Mesendoderm (in vitro differentiated cells): ENCODE results near the gene HMGB4.

ENCODE experiments used
- DNase-seq: peaks from one replicate; pipeline ENCODE4 v3.0.0; 2013
- H2AK5ac ChIP-seq: 2 replicates; pipeline ENCODE4 v1.6.1; 2013; ENCODE audit warnings: low read length, inconsistent platforms
- H2BK120ac ChIP-seq: 2 replicates; pipeline ENCODE4 v1.6.1; 2013; ENCODE audit warnings: low read depth, mild to moderate bottlenecking, low read length, moderate library complexity, mixed read lengths
- H2BK15ac ChIP-seq: replicated peaks from 2 replicates; pipeline ENCODE4 v1.6.1; 2013; ENCODE audit warnings: low read depth, mild to moderate bottlenecking, moderate library complexity
- H2BK5ac ChIP-seq: 2 replicates; pipeline ENCODE4 v1.6.1; 2013; ENCODE audit warnings: low read length, inconsistent platforms
- H3K18ac ChIP-seq: 2 replicates; pipeline ENCODE4 v1.6.1; 2013; ENCODE audit warnings: mild to moderate bottlenecking, low read length, mixed read lengths
- H3K23ac ChIP-seq: one replicate; pipeline ENCODE4 v1.6.1; 2013; ENCODE audit warnings: low read length
- H3K27ac ChIP-seq: 2 replicates; pipeline ENCODE4 v1.5.1; 2013; ENCODE audit warnings: low read depth, mild to moderate bottlenecking, inconsistent platforms, low read length, moderate library complexity
- H3K27me3 ChIP-seq: 2 replicates; pipeline ENCODE4 v1.6.1; 2013; ENCODE audit warnings: low read length, control low read depth, mild to moderate bottlenecking, inconsistent platforms; ENCODE audit not compliant: insufficient read depth, poor library complexity
- H3K36me3 ChIP-seq: 2 replicates; pipeline ENCODE4 v1.6.1; 2013; ENCODE audit warnings: low read length, inconsistent platforms; ENCODE audit not compliant: control insufficient read depth, insufficient read depth
- H3K4ac ChIP-seq: one replicate; pipeline ENCODE4 v1.6.1; 2013; ENCODE audit warnings: low read depth, mild to moderate bottlenecking, low read length, moderate library complexity
- H3K4me1 ChIP-seq: 2 replicates; pipeline ENCODE4 v1.6.1; 2013; ENCODE audit warnings: low read depth, low read length, inconsistent platforms; ENCODE audit not compliant: control insufficient read depth
- H3K4me2 ChIP-seq: 2 replicates; pipeline ENCODE4 v1.6.1; 2013; ENCODE audit warnings: low read length
- H3K4me3 ChIP-seq: 2 replicates; pipeline ENCODE4 v1.5.1; 2013; ENCODE audit warnings: mild to moderate bottlenecking, low read length
- H3K56ac ChIP-seq: one replicate; pipeline ENCODE4 v1.6.1; 2013; ENCODE audit warnings: low read length
- H3K79me1 ChIP-seq: 2 replicates; pipeline ENCODE4 v1.6.1; 2013; ENCODE audit warnings: low read length, inconsistent platforms
- H3K79me2 ChIP-seq: 2 replicates; pipeline ENCODE4 v1.6.1; 2013; ENCODE audit warnings: mild to moderate bottlenecking, low read length; ENCODE audit not compliant: control insufficient read depth, insufficient read depth
- H3K9ac ChIP-seq: 2 replicates; pipeline ENCODE4 v1.6.1; 2013; ENCODE audit warnings: low read length, inconsistent platforms
- H4K5ac ChIP-seq: one replicate; pipeline ENCODE4 v1.6.1; 2013; ENCODE audit warnings: low read length
- H4K8ac ChIP-seq: one replicate; pipeline ENCODE4 v1.6.1; 2013; ENCODE audit warnings: low read depth, mild to moderate bottlenecking, control low read depth, low read length, moderate library complexity
- WGBS: extraction: QIAGEN DNeasy Blood & Tissue Kit; methylation state at CpG from one replicate; pipeline ENCODE4 v1.1.7; 2013; ENCODE audit warnings: low lambda C conversion rate, missing lambda C conversion rate; ENCODE audit not compliant: insufficient coverage; ENCODE audit errors: extremely low coverage; 5-methylcytosine and 5-hydroxymethylcytosine counted together

HMGB4 gene

GRCh38 chr1:33893147-33893830 is 29.4 kb downstream of the HMGB4 start:
- no peak overlapping the region for H3K4me2 ChIP-seq
- no peak overlapping the region for H4K5ac ChIP-seq
- H3K23ac ChIP-seq: no peak overlapping the region
- H3K36me3 ChIP-seq: no peaks in the 10 kb centered on the region
- no peaks in the 10 kb centered on the region for H3K27me3 ChIP-seq
- no peak overlapping the region for H3K18ac ChIP-seq
- H3K4me3 ChIP-seq: no peak overlapping the region
- no peak overlapping the region for H3K27ac ChIP-seq
- H3K4me1 ChIP-seq: peaks cover 3% of the 10 kb centered on the region
- H3K9ac ChIP-seq: no peak overlapping the region
- H4K8ac ChIP-seq: no peak overlapping the region
- peak; percentile 16 for DNase-seq
- no peak overlapping the region for H2AK5ac ChIP-seq
- H2BK120ac ChIP-seq: no peak overlapping the region
- WGBS: no CpG with 5 or more reads among the region's 3 CpGs
- no peak overlapping the region for H2BK15ac ChIP-seq
- peaks cover 2% of the 10 kb centered on the region for H3K79me1 ChIP-seq
- H3K56ac ChIP-seq: no peak overlapping the region
- no peak overlapping the region for H3K4ac ChIP-seq
- no peak overlapping the region for H2BK5ac ChIP-seq
- no peaks in the 10 kb centered on the region for H3K79me2 ChIP-seq

- Histone ChIP-seq H3K18ac (no peak overlapping the region), H2BK15ac (no peak overlapping the region), H3K27ac (no peak overlapping the region), H3K79me1 (peaks cover 2% of the 10 kb centered on the region), H3K4me3 (no peak overlapping the region), H3K4me1 (peaks cover 3% of the 10 kb centered on the region), H4K5ac (no peak overlapping the region), H3K4ac (no peak overlapping the region), H3K27me3 (no peaks in the 10 kb centered on the region), H4K8ac (no peak overlapping the region), H2AK5ac (no peak overlapping the region), H3K9ac (no peak overlapping the region), H3K79me2 (no peaks in the 10 kb centered on the region), H2BK5ac (no peak overlapping the region), H3K23ac (no peak overlapping the region), H3K4me2 (no peak overlapping the region), H3K36me3 (no peaks in the 10 kb centered on the region), H2BK120ac (no peak overlapping the region), H3K56ac (no peak overlapping the region)
- no CpG with 5 or more reads among the region's 8 CpGs for WGBS
- DNase-seq: peak; percentile 15
These were observed 31.5 kb downstream of the HMGB4 start for GRCh38 chr1:33895396-33895795.

GRCh38 chr1:33895976-33896375 is 32.1 kb downstream of the HMGB4 start:
- H3K36me3 ChIP-seq: no peaks in the 10 kb centered on the region
- no peak overlapping the region for H3K9ac ChIP-seq
- no peaks in the 10 kb centered on the region for H3K79me2 ChIP-seq
- H3K4me3 ChIP-seq: no peak overlapping the region
- no peak overlapping the region for H2BK5ac ChIP-seq
- peaks cover 2% of the 10 kb centered on the region for H3K79me1 ChIP-seq
- no peak overlapping the region for H2BK15ac ChIP-seq
- no peak overlapping the region for H2BK120ac ChIP-seq
- H4K8ac ChIP-seq: no peak overlapping the region
- H2AK5ac ChIP-seq: no peak overlapping the region
- H3K23ac ChIP-seq: no peak overlapping the region
- H3K56ac ChIP-seq: no peak overlapping the region
- H3K4ac ChIP-seq: no peak overlapping the region
- H3K27me3 ChIP-seq: no peaks in the 10 kb centered on the region
- H3K18ac ChIP-seq: no peak overlapping the region
- peaks cover 3% of the 10 kb centered on the region for H3K4me1 ChIP-seq
- no peak for DNase-seq
- no CpG with 5 or more reads among the region's 2 CpGs for WGBS
- no peak overlapping the region for H3K27ac ChIP-seq
- H4K5ac ChIP-seq: no peak overlapping the region
- H3K4me2 ChIP-seq: no peak overlapping the region

- Histone ChIP-seq H2BK5ac (peak overlapping the region; percentile 80), H4K5ac (no peak overlapping the region), H3K79me1 (peaks cover 2% of the 10 kb centered on the region), H3K18ac (no peak overlapping the region), H2AK5ac (peak overlapping the region; percentile 45), H3K4me1 (peaks cover 8% of the 10 kb centered on the region), H3K4me3 (no peak overlapping the region), H3K56ac (peak overlapping the region; percentile 54), H3K27me3 (no peaks in the 10 kb centered on the region), H4K8ac (no peak overlapping the region), H3K4me2 (no peak overlapping the region), H2BK120ac (no peak overlapping the region), H3K36me3 (no peaks in the 10 kb centered on the region), H3K79me2 (no peaks in the 10 kb centered on the region), H3K4ac (no peak overlapping the region), H3K27ac (no peak overlapping the region), H2BK15ac (no peak overlapping the region), H3K23ac (no peak overlapping the region), H3K9ac (no peak overlapping the region)
- DNase-seq: no peak
- WGBS: no CpG with 5 or more reads among the region's 5 CpGs
These were observed 33.3 kb downstream of the HMGB4 start for GRCh38 chr1:33897092-33897725.

- peak overlapping the region; percentile 42 for H3K27ac ChIP-seq
- no peak overlapping the region for H3K18ac ChIP-seq
- H3K56ac ChIP-seq: peak overlapping the region; percentile 66
These were observed 34.5 kb downstream of the HMGB4 start for GRCh38 chr1:33898406-33898805.

More at GRCh38 chr1:33898406-33898805, 34.5 kb downstream of the HMGB4 start:
- Histone ChIP-seq H3K4ac (no peak overlapping the region), H3K4me1 (peaks cover 12% of the 10 kb centered on the region), H3K23ac (no peak overlapping the region), H3K79me2 (no peaks in the 10 kb centered on the region), H3K4me2 (no peak overlapping the region), H2BK5ac (peak overlapping the region; percentile 77), H2AK5ac (no peak overlapping the region), H3K4me3 (no peak overlapping the region), H2BK120ac (no peak overlapping the region), H4K8ac (no peak overlapping the region), H3K9ac (no peak overlapping the region), H2BK15ac (no peak overlapping the region), H3K27me3 (no peaks in the 10 kb centered on the region), H4K5ac (no peak overlapping the region), H3K36me3 (no peaks in the 10 kb centered on the region), H3K79me1 (peaks cover 2% of the 10 kb centered on the region)
- WGBS: no CpG with 5 or more reads among the region's 3 CpGs
- peak; percentile 63 for DNase-seq
